WTC11 (cell line): ENCODE data around the gene PARVB. TPM values are rescaled to one million over a fixed set of nuclear protein-coding genes. Genes with fewer than 3 reads are reported as not detected.

Experiments used
- ATAC-seq: fragments of 200-7000 bp; cut with Tn5 transposase; 2 replicates; pipeline ENCODE4 v1.10.0; 2021; ENCODE audit warnings: mild to moderate bottlenecking, moderate library complexity
- CTCF ChIA-PET: fragments of 300-600 bp; sonication (Branson Sonifier 250); formaldehyde crosslinking; loops from one replicate; lab custom pipeline; 2021; ENCODE audit warnings: antibody characterized with exemption; lab: Charles Lee
- POLR2A ChIA-PET: fragments of 350-600 bp; sonication (Branson Sonifier 250); formaldehyde crosslinking; loops from one replicate; lab custom pipeline; 2021; ENCODE audit warnings: antibody characterized with exemption; lab: Charles Lee
- DNase-seq: peaks from one replicate; pipeline ENCODE4 v3.0.0; 2021; ENCODE audit warnings: low spot score
- H3K27ac Mint-ChIP-seq: 2 replicates; pipeline ENCODE4 v1.8.0; 2021; ENCODE audit warnings: mixed read lengths
- H3K27me3 Mint-ChIP-seq: 2 replicates; pipeline ENCODE4 v1.8.0; 2021; ENCODE audit warnings: low read depth, mild to moderate bottlenecking, moderate library complexity, mixed read lengths
- H3K36me3 Mint-ChIP-seq: 2 replicates; pipeline ENCODE4 v1.8.0; 2021; ENCODE audit warnings: mixed read lengths
- H3K4me1 Mint-ChIP-seq: 2 replicates; pipeline ENCODE4 v1.8.0; 2022; ENCODE audit warnings: mixed read lengths
- H3K4me3 Mint-ChIP-seq: 2 replicates; pipeline ENCODE4 v1.8.0; 2021; ENCODE audit warnings: mild to moderate bottlenecking, moderate library complexity, mixed read lengths
- H3K9me3 Mint-ChIP-seq: 2 replicates; pipeline ENCODE4 v1.8.0; 2021; ENCODE audit warnings: mixed read lengths
- CREB1 ChIP-seq: sonication (generic); formaldehyde crosslinking; IDR thresholded peaks from 2 replicates; pipeline ENCODE4 v1.8.0; 2023; ENCODE audit warnings: mild to moderate bottlenecking, missing genetic modification reagents
- CREM ChIP-seq: sonication (generic); formaldehyde crosslinking; IDR thresholded peaks from 2 replicates; pipeline ENCODE4 v1.8.1; 2022; ENCODE audit warnings: mild to moderate bottlenecking, missing genetic modification reagents, moderate library complexity
- ESRRA ChIP-seq: sonication (generic); formaldehyde crosslinking; IDR thresholded peaks from 2 replicates; pipeline ENCODE4 v1.8.1; 2022; ENCODE audit warnings: mild to moderate bottlenecking, missing genetic modification reagents, borderline replicate concordance
- FOXJ3 ChIP-seq: sonication (generic); formaldehyde crosslinking; IDR thresholded peaks from 2 replicates; pipeline ENCODE4 v1.9.0; 2021; ENCODE audit warnings: missing genetic modification reagents, mild to moderate bottlenecking, borderline replicate concordance
- GRHL2 ChIP-seq: fragments of 250-450 bp; sonication (Bioruptor Pico); IDR thresholded peaks from 2 replicates; pipeline ENCODE4 v1.8.0; 2022; ENCODE audit warnings: mild to moderate bottlenecking, moderate library complexity; ENCODE audit not compliant: insufficient replicate concordance, severe bottlenecking
- JUN ChIP-seq: sonication (generic); formaldehyde crosslinking; IDR thresholded peaks from 2 replicates; pipeline ENCODE4 v1.8.0; 2023; ENCODE audit warnings: mild to moderate bottlenecking, missing genetic modification reagents
- KAT7 ChIP-seq: sonication (generic); formaldehyde crosslinking; IDR thresholded peaks from 2 replicates; pipeline ENCODE4 v1.8.1; 2023; ENCODE audit warnings: missing genetic modification reagents, mild to moderate bottlenecking, borderline replicate concordance
- MYBL2 ChIP-seq: sonication (generic); formaldehyde crosslinking; IDR thresholded peaks from 2 replicates; pipeline ENCODE4 v1.8.1; 2023; ENCODE audit warnings: mild to moderate bottlenecking, moderate library complexity, missing genetic modification reagents
- NR1H2 ChIP-seq: sonication (generic); formaldehyde crosslinking; IDR thresholded peaks from 2 replicates; pipeline ENCODE4 v1.9.0; 2021; ENCODE audit warnings: mild to moderate bottlenecking, moderate library complexity, missing genetic modification reagents
- NR2C2 ChIP-seq: sonication (generic); formaldehyde crosslinking; IDR thresholded peaks from 2 replicates; pipeline ENCODE4 v1.8.0; 2022; ENCODE audit warnings: mild to moderate bottlenecking, missing genetic modification reagents
- RELA ChIP-seq: sonication (generic); formaldehyde crosslinking; IDR thresholded peaks from 2 replicates; pipeline ENCODE4 v1.8.1; 2022; ENCODE audit warnings: missing genetic modification reagents, mild to moderate bottlenecking, borderline replicate concordance
- SMAD3 ChIP-seq: sonication (generic); formaldehyde crosslinking; IDR thresholded peaks from 2 replicates; pipeline ENCODE4 v1.8.0; 2022; ENCODE audit warnings: missing genetic modification reagents, mild to moderate bottlenecking, borderline replicate concordance
- TCF7 ChIP-seq: sonication (generic); formaldehyde crosslinking; IDR thresholded peaks from 2 replicates; pipeline ENCODE4 v1.8.0; 2022; ENCODE audit warnings: mild to moderate bottlenecking, low read depth, missing genetic modification reagents, moderate library complexity
- ZBTB21 ChIP-seq: sonication (generic); formaldehyde crosslinking; IDR thresholded peaks from 2 replicates; pipeline ENCODE4 v1.8.1; 2023; ENCODE audit warnings: mild to moderate bottlenecking, missing genetic modification reagents, borderline replicate concordance
- ZNF232 ChIP-seq: sonication (generic); formaldehyde crosslinking; IDR thresholded peaks from 2 replicates; pipeline ENCODE4 v1.8.0; 2022; ENCODE audit warnings: mild to moderate bottlenecking, missing genetic modification reagents
- ZNF423 ChIP-seq: fragments of 250-450 bp; sonication (Bioruptor Pico); IDR thresholded peaks from 2 replicates; pipeline ENCODE4 v2.1.2; 2022; ENCODE audit warnings: mild to moderate bottlenecking, moderate library complexity
- total RNA-seq: library from RNA; stranded (reverse); gene quantifications from 3 replicates; pipeline ENCODE4 v1.2.3, GENCODE V29; 2021
- TF ChIP-seq, protein P1 (sequence below): sonication (generic); formaldehyde crosslinking; IDR thresholded peaks from 2 replicates; pipeline ENCODE4 v1.8.0; 2022; ENCODE audit warnings: mild to moderate bottlenecking, missing genetic modification reagents
- TF ChIP-seq, protein P2 (sequence below): sonication (generic); formaldehyde crosslinking; IDR thresholded peaks from 2 replicates; pipeline ENCODE4 v1.8.0; 2022; ENCODE audit warnings: mild to moderate bottlenecking, missing genetic modification reagents
- TF ChIP-seq, protein P3 (sequence below): sonication (generic); formaldehyde crosslinking; IDR thresholded peaks from 2 replicates; pipeline ENCODE4 v1.8.0; 2023; ENCODE audit warnings: missing genetic modification reagents
- TF ChIP-seq, protein P4 (sequence below): sonication (generic); formaldehyde crosslinking; conservative IDR thresholded peaks from 2 replicates; pipeline ENCODE4 v1.8.1; 2023; ENCODE audit warnings: mild to moderate bottlenecking, low read depth, missing genetic modification reagents, moderate library complexity
- TF ChIP-seq, protein P5 (sequence below): sonication (generic); formaldehyde crosslinking; IDR thresholded peaks from 2 replicates; pipeline ENCODE4 v1.8.1; 2022; ENCODE audit warnings: low read depth, missing genetic modification reagents, borderline replicate concordance
- TF ChIP-seq, protein P6 (sequence below): sonication (generic); formaldehyde crosslinking; IDR thresholded peaks from 2 replicates; pipeline ENCODE4 v1.8.1; 2023; ENCODE audit warnings: mild to moderate bottlenecking, missing genetic modification reagents, borderline replicate concordance

PARVB gene
- total RNA-seq, 1 experiment from 2014 or later = 3.3 TPM

DNA sequence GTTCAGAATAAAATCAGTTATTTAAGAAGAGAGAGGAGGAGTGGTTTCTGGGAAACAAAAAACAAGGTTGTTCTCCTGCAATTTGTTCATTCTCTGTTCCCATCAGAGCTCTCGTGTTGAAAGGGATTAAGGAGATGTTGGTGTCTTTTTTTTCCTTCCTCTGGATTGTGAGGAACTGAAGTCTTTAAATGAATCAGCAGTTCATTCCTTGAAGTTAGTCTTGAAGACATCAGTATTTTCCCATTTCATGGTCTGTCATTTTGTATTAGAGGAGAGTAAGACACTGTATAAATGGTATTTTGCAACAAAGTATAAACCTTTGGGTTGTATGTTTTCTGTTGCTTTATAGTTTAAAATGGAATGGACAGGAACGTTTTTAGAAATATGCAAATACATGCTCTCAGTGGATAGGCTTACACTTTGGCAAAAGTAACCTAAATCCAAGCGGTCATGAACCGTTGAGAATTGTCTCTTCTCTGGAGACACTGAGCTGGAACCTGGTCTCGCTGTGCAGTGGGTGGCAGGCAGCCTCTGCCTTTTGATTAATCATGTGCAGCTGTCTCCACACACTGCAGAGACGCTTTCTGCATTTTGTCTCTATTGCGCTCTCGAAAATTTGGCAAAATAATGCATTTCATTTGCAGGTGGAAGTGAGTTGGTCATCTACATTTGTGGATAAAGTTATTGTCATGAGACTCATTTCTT is 35.8 kb upstream of the PARVB start:
- Mint-ChIP-seq H3K9me3 (no peaks in the 10 kb centered on the region), H3K36me3 (peaks cover 58% of the 10 kb centered on the region), H3K27ac (no peak overlapping the region), H3K27me3 (no peaks in the 10 kb centered on the region), H3K4me1 (no peaks in the 10 kb centered on the region), H3K4me3 (no peak overlapping the region)
- ATAC-seq (no peak), DNase-seq (no peak)
- ChIA-PET CTCF (interaction anchor here (0.9 to 1.5 kb wide), 2 partner anchors 106 to 637 kb away, joined by 3 read pairs; no protein-coding TSS in a partner anchor), POLR2A (no interaction called here)
- TF ChIP-seq NR1H2 (CRISPR knock-in tag) (no peak), FOXJ3 (CRISPR knock-in tag) (no peak), CREB1 (CRISPR knock-in tag) (no peak), TCF7 (CRISPR knock-in tag) (no peak), RELA (CRISPR knock-in tag) (no peak)

DNA sequence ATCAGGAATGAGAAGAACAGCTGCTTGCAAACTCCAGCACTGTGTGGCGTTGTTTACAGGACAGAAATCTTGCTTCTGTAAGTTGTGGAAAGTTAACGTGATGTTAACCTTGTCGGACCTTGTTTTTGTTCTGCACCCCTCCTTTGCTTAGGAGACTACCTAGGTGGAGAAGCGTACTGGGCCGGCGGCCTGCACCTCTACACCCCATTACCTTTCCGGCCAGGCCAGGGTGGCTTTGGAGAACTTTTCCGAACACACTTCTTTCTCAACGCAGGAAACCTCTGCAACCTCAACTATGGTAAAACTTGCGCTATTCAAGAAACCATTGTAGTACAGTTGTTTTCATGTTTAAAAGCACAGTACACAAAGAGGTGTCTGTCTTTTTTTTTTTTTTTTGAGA is 35.1 kb upstream of the PARVB start:
- Mint-ChIP-seq H3K27me3 (no peaks in the 10 kb centered on the region), H3K9me3 (no peaks in the 10 kb centered on the region), H3K36me3 (peaks cover 59% of the 10 kb centered on the region), H3K4me3 (no peak overlapping the region), H3K27ac (no peak overlapping the region), H3K4me1 (no peaks in the 10 kb centered on the region)
- ATAC-seq (no peak), DNase-seq (no peak)
- POLR2A ChIA-PET = no interaction called here
- CTCF ChIA-PET = no interaction called here
- TF ChIP-seq ZBTB21 (CRISPR knock-in tag) (no peak), SMAD3 (no peak), JUN (no peak), NR2C2 (CRISPR knock-in tag) (no peak), ESRRA (CRISPR knock-in tag) (no peak), KAT7 (CRISPR knock-in tag) (no peak), MYBL2 (CRISPR knock-in tag) (no peak), CREM (CRISPR knock-in tag) (no peak), GRHL2 (CRISPR knock-in tag) (no peak), ZNF423 (CRISPR knock-in tag) (no peak), ZNF232 (CRISPR knock-in tag) (no peak)
- TF ChIP-seq, protein P1, sequence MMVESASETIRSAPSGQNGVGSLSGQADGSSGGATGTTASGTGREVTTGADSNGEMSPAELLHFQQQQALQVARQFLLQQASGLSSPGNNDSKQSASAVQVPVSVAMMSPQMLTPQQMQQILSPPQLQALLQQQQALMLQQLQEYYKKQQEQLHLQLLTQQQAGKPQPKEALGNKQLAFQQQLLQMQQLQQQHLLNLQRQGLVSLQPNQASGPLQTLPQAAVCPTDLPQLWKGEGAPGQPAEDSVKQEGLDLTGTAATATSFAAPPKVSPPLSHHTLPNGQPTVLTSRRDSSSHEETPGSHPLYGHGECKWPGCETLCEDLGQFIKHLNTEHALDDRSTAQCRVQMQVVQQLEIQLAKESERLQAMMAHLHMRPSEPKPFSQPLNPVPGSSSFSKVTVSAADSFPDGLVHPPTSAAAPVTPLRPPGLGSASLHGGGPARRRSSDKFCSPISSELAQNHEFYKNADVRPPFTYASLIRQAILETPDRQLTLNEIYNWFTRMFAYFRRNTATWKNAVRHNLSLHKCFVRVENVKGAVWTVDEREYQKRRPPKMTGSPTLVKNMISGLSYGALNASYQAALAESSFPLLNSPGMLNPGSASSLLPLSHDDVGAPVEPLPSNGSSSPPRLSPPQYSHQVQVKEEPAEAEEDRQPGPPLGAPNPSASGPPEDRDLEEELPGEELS (CRISPR knock-in tag) = no peak
- TF ChIP-seq, protein P2, sequence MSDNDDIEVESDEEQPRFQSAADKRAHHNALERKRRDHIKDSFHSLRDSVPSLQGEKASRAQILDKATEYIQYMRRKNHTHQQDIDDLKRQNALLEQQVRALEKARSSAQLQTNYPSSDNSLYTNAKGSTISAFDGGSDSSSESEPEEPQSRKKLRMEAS = no peak
- TF ChIP-seq, protein P3, sequence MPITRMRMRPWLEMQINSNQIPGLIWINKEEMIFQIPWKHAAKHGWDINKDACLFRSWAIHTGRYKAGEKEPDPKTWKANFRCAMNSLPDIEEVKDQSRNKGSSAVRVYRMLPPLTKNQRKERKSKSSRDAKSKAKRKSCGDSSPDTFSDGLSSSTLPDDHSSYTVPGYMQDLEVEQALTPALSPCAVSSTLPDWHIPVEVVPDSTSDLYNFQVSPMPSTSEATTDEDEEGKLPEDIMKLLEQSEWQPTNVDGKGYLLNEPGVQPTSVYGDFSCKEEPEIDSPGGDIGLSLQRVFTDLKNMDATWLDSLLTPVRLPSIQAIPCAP = no peak
- TF ChIP-seq, protein P4, sequence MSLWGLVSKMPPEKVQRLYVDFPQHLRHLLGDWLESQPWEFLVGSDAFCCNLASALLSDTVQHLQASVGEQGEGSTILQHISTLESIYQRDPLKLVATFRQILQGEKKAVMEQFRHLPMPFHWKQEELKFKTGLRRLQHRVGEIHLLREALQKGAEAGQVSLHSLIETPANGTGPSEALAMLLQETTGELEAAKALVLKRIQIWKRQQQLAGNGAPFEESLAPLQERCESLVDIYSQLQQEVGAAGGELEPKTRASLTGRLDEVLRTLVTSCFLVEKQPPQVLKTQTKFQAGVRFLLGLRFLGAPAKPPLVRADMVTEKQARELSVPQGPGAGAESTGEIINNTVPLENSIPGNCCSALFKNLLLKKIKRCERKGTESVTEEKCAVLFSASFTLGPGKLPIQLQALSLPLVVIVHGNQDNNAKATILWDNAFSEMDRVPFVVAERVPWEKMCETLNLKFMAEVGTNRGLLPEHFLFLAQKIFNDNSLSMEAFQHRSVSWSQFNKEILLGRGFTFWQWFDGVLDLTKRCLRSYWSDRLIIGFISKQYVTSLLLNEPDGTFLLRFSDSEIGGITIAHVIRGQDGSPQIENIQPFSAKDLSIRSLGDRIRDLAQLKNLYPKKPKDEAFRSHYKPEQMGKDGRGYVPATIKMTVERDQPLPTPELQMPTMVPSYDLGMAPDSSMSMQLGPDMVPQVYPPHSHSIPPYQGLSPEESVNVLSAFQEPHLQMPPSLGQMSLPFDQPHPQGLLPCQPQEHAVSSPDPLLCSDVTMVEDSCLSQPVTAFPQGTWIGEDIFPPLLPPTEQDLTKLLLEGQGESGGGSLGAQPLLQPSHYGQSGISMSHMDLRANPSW (CRISPR knock-in tag) = no peak
- TF ChIP-seq, protein P5, sequence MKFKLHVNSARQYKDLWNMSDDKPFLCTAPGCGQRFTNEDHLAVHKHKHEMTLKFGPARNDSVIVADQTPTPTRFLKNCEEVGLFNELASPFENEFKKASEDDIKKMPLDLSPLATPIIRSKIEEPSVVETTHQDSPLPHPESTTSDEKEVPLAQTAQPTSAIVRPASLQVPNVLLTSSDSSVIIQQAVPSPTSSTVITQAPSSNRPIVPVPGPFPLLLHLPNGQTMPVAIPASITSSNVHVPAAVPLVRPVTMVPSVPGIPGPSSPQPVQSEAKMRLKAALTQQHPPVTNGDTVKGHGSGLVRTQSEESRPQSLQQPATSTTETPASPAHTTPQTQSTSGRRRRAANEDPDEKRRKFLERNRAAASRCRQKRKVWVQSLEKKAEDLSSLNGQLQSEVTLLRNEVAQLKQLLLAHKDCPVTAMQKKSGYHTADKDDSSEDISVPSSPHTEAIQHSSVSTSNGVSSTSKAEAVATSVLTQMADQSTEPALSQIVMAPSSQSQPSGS (CRISPR knock-in tag) = no peak
- TF ChIP-seq, protein P6, sequence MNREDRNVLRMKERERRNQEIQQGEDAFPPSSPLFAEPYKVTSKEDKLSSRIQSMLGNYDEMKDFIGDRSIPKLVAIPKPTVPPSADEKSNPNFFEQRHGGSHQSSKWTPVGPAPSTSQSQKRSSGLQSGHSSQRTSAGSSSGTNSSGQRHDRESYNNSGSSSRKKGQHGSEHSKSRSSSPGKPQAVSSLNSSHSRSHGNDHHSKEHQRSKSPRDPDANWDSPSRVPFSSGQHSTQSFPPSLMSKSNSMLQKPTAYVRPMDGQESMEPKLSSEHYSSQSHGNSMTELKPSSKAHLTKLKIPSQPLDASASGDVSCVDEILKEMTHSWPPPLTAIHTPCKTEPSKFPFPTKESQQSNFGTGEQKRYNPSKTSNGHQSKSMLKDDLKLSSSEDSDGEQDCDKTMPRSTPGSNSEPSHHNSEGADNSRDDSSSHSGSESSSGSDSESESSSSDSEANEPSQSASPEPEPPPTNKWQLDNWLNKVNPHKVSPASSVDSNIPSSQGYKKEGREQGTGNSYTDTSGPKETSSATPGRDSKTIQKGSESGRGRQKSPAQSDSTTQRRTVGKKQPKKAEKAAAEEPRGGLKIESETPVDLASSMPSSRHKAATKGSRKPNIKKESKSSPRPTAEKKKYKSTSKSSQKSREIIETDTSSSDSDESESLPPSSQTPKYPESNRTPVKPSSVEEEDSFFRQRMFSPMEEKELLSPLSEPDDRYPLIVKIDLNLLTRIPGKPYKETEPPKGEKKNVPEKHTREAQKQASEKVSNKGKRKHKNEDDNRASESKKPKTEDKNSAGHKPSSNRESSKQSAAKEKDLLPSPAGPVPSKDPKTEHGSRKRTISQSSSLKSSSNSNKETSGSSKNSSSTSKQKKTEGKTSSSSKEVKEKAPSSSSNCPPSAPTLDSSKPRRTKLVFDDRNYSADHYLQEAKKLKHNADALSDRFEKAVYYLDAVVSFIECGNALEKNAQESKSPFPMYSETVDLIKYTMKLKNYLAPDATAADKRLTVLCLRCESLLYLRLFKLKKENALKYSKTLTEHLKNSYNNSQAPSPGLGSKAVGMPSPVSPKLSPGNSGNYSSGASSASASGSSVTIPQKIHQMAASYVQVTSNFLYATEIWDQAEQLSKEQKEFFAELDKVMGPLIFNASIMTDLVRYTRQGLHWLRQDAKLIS (CRISPR knock-in tag) = no peak
